Karpas-422 (cell line): ENCODE results near the gene TRIM14. TPM values are rescaled to one million over a fixed set of nuclear protein-coding genes. Genes with fewer than 3 reads are reported as not detected.

Experiments used
- DNase-seq: peaks from one replicate; pipeline ENCODE4 v3.0.0-alpha.2; 2015
- H2AFZ ChIP-seq: fragments of 200-600 bp; sonication (generic); 2 replicates; pipeline ENCODE4 v1.6.1; 2014; ENCODE audit warnings: antibody characterized with exemption, low read length, mixed read lengths
- H3K27ac ChIP-seq: fragments of 200-600 bp; sonication (generic); 2 replicates; pipeline ENCODE4 v1.5.1; 2014; ENCODE audit warnings: mild to moderate bottlenecking, low read length, moderate library complexity
- H3K27me3 ChIP-seq: fragments of 200-600 bp; sonication (generic); 2 replicates; pipeline ENCODE4 v1.6.1; 2014; ENCODE audit warnings: low read length, mixed read lengths
- H3K36me3 ChIP-seq: fragments of 200-600 bp; sonication (generic); 2 replicates; pipeline ENCODE4 v1.6.1; 2014; ENCODE audit warnings: low read length, mixed read lengths; ENCODE audit not compliant: insufficient read depth
- H3K4me1 ChIP-seq: fragments of 200-600 bp; sonication (generic); 2 replicates; pipeline ENCODE4 v1.6.1; 2014; ENCODE audit warnings: mild to moderate bottlenecking, low read length, mixed read lengths
- H3K4me2 ChIP-seq: fragments of 200-600 bp; sonication (generic); 2 replicates; pipeline ENCODE4 v1.6.1; 2014; ENCODE audit warnings: low read length, low read depth, mild to moderate bottlenecking; ENCODE audit not compliant: poor library complexity, severe bottlenecking
- H3K4me3 ChIP-seq: fragments of 200-600 bp; sonication (generic); 2 replicates; pipeline ENCODE4 v1.5.1; 2014; ENCODE audit warnings: mild to moderate bottlenecking, antibody characterized with exemption, low read length, mixed read lengths
- H3K79me2 ChIP-seq: fragments of 200-600 bp; sonication (generic); 2 replicates; pipeline ENCODE4 v1.6.1; 2014; ENCODE audit warnings: mild to moderate bottlenecking, low read length, mixed read lengths
- H3K9ac ChIP-seq: fragments of 200-600 bp; sonication (generic); 2 replicates; pipeline ENCODE4 v1.6.0; 2014; ENCODE audit warnings: low read length
- H3K9me2 ChIP-seq: fragments of 200-600 bp; sonication (generic), shearing (Covaris generic); replicated peaks from 2 replicates; pipeline ENCODE4 v1.6.0; 2014; ENCODE audit warnings: mild to moderate bottlenecking, low read length, moderate library complexity; ENCODE audit not compliant: insufficient read depth
- H3K9me3 ChIP-seq: fragments of 300-700, 200-600 bp; sonication (generic); 2 replicates; pipeline ENCODE4 v1.6.1; 2014; ENCODE audit warnings: low read length, mixed read lengths
- H4K20me1 ChIP-seq: fragments of 200-600 bp; sonication (generic); 2 replicates; pipeline ENCODE4 v1.6.1; 2014; ENCODE audit warnings: mild to moderate bottlenecking, antibody characterized with exemption, low read length, low read depth; ENCODE audit not compliant: insufficient read depth
- total RNA-seq: library from RNA; depleted of rRNA; stranded (reverse); fragments of >200 nt; shearing (Covaris generic); gene quantifications from 2 replicates; pipeline ENCODE4 v1.2.3, GENCODE V29; 2014; ENCODE audit warnings: low replicate concordance

TRIM14 gene
- total RNA-seq, 1 experiment from 2014 or later: 17.5 TPM

DNA sequence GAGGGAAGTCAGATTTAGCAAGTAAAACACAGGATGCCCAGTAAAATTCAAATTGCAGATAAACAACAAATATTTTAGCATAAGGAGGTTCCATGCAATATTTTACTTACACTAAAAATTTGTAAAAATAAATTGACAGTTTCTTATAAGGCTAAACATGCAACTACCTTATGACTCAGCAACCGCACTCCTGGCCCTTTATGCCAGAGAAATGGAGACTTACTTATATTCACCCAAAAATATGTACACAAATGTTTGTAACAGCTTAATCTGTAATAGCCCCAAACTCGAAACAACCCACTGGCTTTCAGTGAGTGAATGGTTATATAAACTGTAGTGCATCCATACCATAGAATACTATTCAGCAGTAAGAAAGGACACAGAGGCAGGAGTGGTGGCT is 28.6 kb upstream of the TRIM14 start:
- Histone ChIP-seq H3K4me3 (no peak overlapping the region), H3K79me2 (no peaks in the 10 kb centered on the region), H3K9me2 (no peaks in the 10 kb centered on the region), H3K36me3 (no peaks in the 10 kb centered on the region), H3K4me1 (peaks cover 10% of the 10 kb centered on the region), H3K27me3 (no peaks in the 10 kb centered on the region), H2AFZ (no peak overlapping the region), H3K4me2 (no peak overlapping the region), H3K9me3 (no peaks in the 10 kb centered on the region), H3K9ac (no peak overlapping the region), H3K27ac (no peak overlapping the region), H4K20me1 (no peaks in the 10 kb centered on the region)
- no peak for DNase-seq

DNA sequence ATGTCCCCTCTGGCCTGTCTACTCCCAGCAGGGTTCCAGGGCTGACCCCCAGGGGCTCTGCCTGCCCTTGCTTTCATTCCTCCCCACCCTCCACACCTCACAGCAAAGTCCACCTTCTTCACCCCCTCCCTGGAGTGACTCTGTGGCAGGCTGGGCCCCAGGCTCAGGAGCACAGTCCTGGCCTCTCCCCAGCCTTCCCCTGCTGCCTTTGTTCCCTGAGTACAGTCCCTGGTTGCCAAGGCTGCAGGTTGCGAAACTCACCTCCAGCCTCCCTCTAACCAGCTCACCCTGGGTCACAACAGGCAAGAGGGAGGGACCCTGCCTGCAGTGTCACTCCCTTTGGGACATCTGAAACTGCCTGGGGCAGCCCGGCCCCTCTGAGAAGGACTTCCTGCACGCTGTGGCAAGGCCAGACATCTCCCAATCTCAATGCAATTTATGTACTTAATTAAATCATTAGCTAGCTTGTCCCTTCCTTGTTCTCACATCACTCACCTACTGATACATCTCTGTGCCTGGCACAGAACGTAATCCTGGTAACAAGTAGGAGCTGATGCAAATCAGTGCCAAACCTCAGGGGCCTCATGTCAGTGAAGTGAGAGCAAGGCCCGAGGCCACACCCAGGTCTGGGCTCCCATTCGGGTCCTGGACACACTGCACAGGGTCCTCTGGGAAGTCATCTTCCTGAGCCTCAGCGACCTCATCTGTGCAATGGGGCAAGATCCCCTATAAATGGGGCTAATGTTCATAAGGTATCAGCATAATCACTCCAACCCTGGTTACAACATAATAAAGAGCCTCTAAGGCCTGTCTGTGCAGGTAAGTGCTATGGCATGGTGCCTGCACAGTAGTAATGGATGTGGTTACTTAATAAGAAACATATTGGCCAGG is 27.3 kb upstream of the TRIM14 start:
- no peaks in the 10 kb centered on the region for H3K36me3 ChIP-seq
- peak overlapping the region; percentile 4 for H3K4me2 ChIP-seq
- H2AFZ ChIP-seq: no peak overlapping the region
- H3K9me3 ChIP-seq: no peaks in the 10 kb centered on the region
- H3K9ac ChIP-seq: no peak overlapping the region
- H3K4me1 ChIP-seq: peaks cover 10% of the 10 kb centered on the region
- no peak overlapping the region for H3K27ac ChIP-seq
- H3K4me3 ChIP-seq: no peak overlapping the region
- H4K20me1 ChIP-seq: no peaks in the 10 kb centered on the region
- H3K27me3 ChIP-seq: no peaks in the 10 kb centered on the region
- no peaks in the 10 kb centered on the region for H3K79me2 ChIP-seq
- no peaks in the 10 kb centered on the region for H3K9me2 ChIP-seq
- DNase-seq: peak; percentile 53

GRCh38 chr9:98144631-98145030 is 25.6 kb upstream of the TRIM14 start:
- no peak overlapping the region for H3K4me2 ChIP-seq
- no peak overlapping the region for H3K9ac ChIP-seq

DNA sequence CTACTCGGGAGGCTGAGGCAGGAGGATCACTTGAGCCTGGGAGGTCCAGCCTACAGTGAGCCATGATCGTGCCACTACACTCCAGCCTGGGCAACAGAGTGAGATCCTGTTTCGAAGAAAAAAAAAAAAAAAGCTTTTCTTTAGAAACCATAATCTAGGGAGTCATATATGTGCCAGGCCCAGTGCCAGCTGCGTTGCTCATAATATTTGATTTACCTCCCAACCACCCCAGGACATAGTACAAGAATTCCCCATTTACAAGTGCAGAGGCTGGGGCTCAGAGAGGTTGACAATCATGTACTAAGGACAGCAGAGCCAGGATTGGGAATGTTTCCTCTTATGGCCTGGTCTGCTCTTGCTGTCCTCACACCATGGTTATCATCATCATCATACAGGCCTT is 25.1 kb upstream of the TRIM14 start:
- H3K4me2 ChIP-seq: no peak overlapping the region
- no peaks in the 10 kb centered on the region for H3K79me2 ChIP-seq
- H3K36me3 ChIP-seq: no peaks in the 10 kb centered on the region
- no peak overlapping the region for H2AFZ ChIP-seq
- H3K9me3 ChIP-seq: no peaks in the 10 kb centered on the region
- no peak overlapping the region for H3K9ac ChIP-seq
- H3K9me2 ChIP-seq: no peaks in the 10 kb centered on the region
- H3K4me1 ChIP-seq: peaks cover 10% of the 10 kb centered on the region
- H4K20me1 ChIP-seq: no peaks in the 10 kb centered on the region
- H3K27me3 ChIP-seq: no peaks in the 10 kb centered on the region
- DNase-seq: no peak
- no peak overlapping the region for H3K27ac ChIP-seq
- no peak overlapping the region for H3K4me3 ChIP-seq

More at GRCh38 chr9:98144631-98145030, 25.6 kb upstream of the TRIM14 start:
- Histone ChIP-seq H3K4me1 (peaks cover 10% of the 10 kb centered on the region), H3K79me2 (no peaks in the 10 kb centered on the region), H3K9me2 (no peaks in the 10 kb centered on the region), H2AFZ (no peak overlapping the region), H3K4me3 (no peak overlapping the region), H3K27ac (no peak overlapping the region), H3K36me3 (no peaks in the 10 kb centered on the region), H3K9me3 (no peaks in the 10 kb centered on the region), H4K20me1 (no peaks in the 10 kb centered on the region), H3K27me3 (no peaks in the 10 kb centered on the region)
- no peak for DNase-seq

- no peaks in the 10 kb centered on the region for H3K79me2 ChIP-seq
- H3K27ac ChIP-seq: no peak overlapping the region
- H2AFZ ChIP-seq: no peak overlapping the region
- peaks cover 10% of the 10 kb centered on the region for H3K4me1 ChIP-seq
- H3K9me2 ChIP-seq: no peaks in the 10 kb centered on the region
- H3K4me3 ChIP-seq: no peak overlapping the region
- H4K20me1 ChIP-seq: no peaks in the 10 kb centered on the region
- no peaks in the 10 kb centered on the region for H3K36me3 ChIP-seq
- no peaks in the 10 kb centered on the region for H3K27me3 ChIP-seq
- H3K4me2 ChIP-seq: no peak overlapping the region
- H3K9me3 ChIP-seq: no peaks in the 10 kb centered on the region
- H3K9ac ChIP-seq: no peak overlapping the region
- no peak for DNase-seq
Measured at GRCh38 chr9:98142925-98143481, 24.0 kb upstream of the TRIM14 start.

- no peak overlapping the region for H3K27ac ChIP-seq
- H3K79me2 ChIP-seq: no peaks in the 10 kb centered on the region
- H2AFZ ChIP-seq: no peak overlapping the region
- no peaks in the 10 kb centered on the region for H3K9me3 ChIP-seq
- no peak overlapping the region for H3K4me2 ChIP-seq
- no peaks in the 10 kb centered on the region for H3K27me3 ChIP-seq
- H3K4me3 ChIP-seq: no peak overlapping the region
- no peaks in the 10 kb centered on the region for H3K36me3 ChIP-seq
- no peaks in the 10 kb centered on the region for H4K20me1 ChIP-seq
- no peak overlapping the region for H3K9ac ChIP-seq
- no peak for DNase-seq
- H3K9me2 ChIP-seq: no peaks in the 10 kb centered on the region
- H3K4me1 ChIP-seq: peaks cover 10% of the 10 kb centered on the region
Measured at GRCh38 chr9:98142182-98142907, 23.3 kb upstream of the TRIM14 start.

DNA sequence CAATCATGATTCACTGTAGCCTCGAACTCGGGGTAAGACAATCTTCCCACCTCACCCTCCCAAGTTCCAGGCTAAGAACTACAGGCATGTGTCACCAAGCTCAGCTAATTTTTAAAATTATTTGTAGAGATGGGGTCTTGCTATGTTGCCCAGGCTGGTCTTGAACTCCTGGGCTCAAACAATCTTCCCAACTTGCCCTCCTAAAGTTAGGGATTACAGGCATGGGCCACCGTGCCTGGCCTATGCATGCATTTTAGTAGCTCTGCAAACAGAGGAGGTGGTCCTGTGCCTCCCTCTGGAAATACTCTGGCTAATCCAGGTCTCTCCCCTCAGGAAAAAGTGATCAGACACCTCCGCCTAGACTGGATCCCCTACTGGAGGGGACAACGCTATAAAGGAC is 21.5 kb upstream of the TRIM14 start:
- Histone ChIP-seq H3K79me2 (no peaks in the 10 kb centered on the region), H4K20me1 (no peaks in the 10 kb centered on the region), H3K9me2 (no peaks in the 10 kb centered on the region), H2AFZ (no peak overlapping the region), H3K27ac (no peak overlapping the region), H3K4me2 (no peak overlapping the region), H3K4me1 (no peaks in the 10 kb centered on the region), H3K27me3 (no peaks in the 10 kb centered on the region), H3K4me3 (no peak overlapping the region), H3K36me3 (no peaks in the 10 kb centered on the region), H3K9me3 (no peaks in the 10 kb centered on the region), H3K9ac (no peak overlapping the region)
- DNase-seq: no peak

GRCh38 chr9:98136489-98136888 is 17.5 kb upstream of the TRIM14 start:
- Histone ChIP-seq H3K27ac (no peak overlapping the region), H3K9me3 (no peaks in the 10 kb centered on the region), H3K4me3 (no peak overlapping the region), H3K4me2 (no peak overlapping the region), H2AFZ (no peak overlapping the region), H3K27me3 (no peaks in the 10 kb centered on the region), H3K4me1 (peaks cover 6% of the 10 kb centered on the region), H4K20me1 (no peaks in the 10 kb centered on the region), H3K9ac (no peak overlapping the region), H3K9me2 (no peaks in the 10 kb centered on the region), H3K36me3 (no peaks in the 10 kb centered on the region), H3K79me2 (no peaks in the 10 kb centered on the region)
- no peak for DNase-seq
